DMS79 (cell line): ENCODE data around the gene PEX11A.

Source experiments
- DNase-seq: peaks from one replicate; lab custom pipeline; 2025; lab: John Stamatoyannopoulos, UW

Gene PEX11A

GRCh38 chr15:89675606-89676005 is 14.9 kb downstream of the PEX11A start:
- DNase-seq, result no peak

DNA sequence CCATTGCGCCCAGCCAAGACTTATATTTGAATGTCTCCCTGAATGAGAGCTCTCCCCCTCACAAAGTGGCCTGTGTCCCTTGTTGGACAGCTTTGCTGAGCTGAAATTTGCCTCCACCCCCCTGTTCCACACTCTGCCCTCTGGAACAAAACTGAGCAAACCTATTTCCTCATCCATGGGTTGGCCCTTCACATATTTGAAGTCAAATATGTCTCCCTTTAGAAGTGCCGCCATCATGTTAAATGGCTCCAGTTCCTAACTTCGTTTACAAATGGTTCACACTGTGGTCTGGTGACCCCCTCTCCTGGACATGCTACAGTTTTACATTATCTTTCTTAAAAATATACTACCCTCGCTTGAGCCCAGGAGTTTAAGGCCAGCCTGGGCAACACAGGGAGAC is 16.0 kb downstream of the PEX11A start:
- no peak for DNase-seq

DNA sequence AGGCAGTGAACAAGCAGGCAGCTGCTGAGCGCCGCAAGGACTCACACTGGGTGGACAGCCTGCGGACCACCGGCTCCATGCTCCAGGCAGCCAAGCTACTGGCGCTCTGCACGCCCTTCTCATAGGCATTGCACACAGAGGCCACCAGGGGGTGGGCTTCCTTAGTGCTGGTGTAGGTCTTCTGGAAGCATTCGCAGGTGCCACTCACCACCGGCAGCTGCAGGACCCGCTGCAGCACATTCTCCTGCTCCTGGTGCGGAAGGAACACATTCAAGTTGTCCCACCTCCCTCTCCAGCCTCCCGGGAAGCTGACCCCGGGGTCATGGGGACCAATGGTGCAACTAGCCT is 17.4 kb downstream of the PEX11A start:
- no peak for DNase-seq

DNA sequence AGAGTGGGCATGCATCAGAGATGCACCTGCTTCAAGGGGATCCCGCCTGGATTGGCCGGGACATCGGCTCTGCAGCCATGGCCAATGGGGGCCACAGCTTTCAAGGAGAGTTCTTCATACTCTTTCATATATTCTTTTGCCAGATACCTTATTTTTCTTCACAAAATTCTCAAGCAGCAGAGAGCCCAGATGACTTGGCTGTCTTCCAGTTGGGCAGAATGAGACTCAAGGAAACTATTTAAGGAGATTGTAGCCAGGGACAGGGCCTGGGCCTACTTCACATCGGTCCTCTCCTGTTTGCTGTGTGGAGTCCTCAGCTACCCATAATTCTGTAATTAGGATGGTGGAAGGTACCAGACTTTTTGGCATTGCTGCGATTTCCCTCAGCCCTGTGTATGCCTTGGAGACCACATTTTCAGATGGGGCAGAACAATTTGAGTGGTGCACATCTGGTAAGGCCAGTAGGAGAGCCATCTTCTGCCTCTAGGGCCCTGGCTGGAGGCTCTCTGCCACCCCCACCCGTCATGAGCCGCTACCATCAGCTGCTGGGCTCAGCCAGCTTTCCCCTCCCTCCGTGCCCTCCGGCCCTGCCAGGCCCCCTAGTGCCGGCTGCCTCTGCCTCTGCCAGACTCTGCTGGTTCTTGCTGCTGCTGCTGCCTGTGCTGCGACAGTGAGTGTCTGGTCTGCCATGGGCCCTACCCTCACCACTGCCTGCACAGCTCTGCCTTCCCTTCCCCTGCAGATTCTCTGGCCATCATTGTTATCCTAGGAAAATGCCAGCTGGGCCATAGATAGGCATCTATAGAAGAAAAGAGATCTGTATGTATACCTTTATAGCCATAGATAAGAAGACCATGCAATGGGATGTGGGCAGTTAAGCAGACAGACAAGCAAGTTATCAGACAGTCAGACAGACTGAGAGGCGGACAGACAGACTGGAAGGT is 18.1 kb downstream of the PEX11A start:
- DNase-seq, result no peak

GRCh38 chr15:89671687-89672086 is 18.9 kb downstream of the PEX11A start:
- DNase-seq, result no peak

DNA sequence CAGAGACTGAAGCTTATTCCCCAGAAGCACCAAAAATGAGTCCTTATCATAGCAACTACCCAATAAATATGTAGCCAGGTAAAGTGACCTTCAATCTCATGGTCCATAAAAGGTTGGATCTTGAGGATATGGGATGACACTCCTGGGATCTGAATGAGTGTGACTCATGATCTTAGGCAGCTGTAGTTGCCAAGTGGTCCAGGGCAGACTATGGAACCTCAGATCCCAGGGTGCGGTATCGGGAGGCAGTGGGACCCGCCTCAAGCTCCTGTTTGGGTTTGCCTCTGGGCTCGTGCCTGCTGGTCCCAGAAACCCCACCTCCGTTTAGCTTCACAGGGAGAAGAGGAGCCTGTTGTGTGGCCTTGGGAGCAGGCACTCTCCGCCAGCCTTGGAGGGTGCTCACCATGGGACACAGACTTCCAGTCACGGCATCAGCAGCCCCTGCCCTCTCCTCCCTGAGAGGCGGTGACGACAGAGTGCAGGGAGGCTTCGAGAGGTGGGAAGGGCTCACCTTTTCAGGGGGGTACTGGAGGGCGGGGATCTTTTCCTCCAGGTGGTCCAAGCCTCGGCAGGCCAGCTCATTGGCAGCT is 19.5 kb downstream of the PEX11A start:
- DNase-seq, result no peak

- no peak for DNase-seq
Observed at GRCh38 chr15:89669941-89670340, 20.6 kb downstream of the PEX11A start.

- DNase-seq, result no peak
Observed at GRCh38 chr15:89669309-89669865, 21.2 kb downstream of the PEX11A start.

- DNase-seq, result no peak
Observed at GRCh38 chr15:89668171-89668570, 22.4 kb downstream of the PEX11A start.

DNA sequence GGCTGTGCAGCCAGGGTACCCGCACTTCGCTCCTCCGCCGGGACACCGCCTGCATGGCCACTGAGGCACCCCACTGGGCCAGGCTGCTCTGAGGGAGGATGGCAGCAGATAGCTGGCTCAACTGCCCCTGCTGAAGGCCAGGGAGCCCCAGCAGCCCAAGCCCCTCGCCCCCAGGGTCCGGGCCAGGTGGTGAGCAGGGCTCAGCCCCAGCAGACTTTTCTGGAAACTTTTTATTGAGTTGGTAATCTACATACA is 22.9 kb downstream of the PEX11A start:
- DNase-seq, result no peak

DNA sequence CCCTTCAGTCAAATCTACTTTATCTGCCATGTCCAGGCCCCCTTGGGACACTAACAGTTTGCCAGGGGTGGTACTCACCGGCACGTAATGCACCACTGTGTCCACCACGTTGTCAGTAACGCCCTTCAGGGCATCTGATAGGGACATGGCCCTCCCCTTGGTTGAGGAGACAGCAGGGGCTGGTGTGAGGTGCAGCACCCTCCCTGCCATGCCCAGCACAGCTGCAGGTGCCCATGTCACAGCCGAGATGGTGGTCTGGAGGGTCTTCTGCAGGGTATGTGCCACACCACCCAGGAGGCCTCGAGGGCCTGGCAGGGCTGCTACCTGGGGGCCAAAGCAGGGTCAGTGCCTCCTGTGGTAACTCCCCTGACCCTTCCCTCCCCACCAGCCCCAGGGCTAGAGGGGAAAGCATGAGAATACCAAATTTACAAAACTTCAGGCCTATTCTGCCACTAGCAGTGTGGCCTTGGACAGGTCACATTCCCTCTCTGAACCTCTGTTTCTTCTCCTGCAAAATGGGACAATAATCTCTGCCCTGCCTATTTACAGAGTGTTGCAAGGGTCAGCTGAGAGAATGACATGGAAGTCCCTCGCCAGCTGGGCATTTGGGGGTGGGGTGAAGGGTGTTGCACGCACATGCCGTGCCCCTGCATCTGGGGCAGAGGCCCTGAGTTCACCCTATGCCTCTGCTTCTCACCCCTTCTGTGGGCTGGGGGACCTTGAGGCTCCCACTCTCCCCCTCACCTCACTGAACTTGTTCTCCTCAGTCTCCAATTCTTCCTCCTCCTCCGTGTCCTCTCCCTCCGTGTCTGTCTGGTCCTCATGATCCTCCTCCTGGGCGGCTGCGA is 23.5 kb downstream of the PEX11A start:
- DNase-seq, result no peak

- DNase-seq, result no peak
Observed at GRCh38 chr15:89666184-89666857, 24.2 kb downstream of the PEX11A start.

DNA sequence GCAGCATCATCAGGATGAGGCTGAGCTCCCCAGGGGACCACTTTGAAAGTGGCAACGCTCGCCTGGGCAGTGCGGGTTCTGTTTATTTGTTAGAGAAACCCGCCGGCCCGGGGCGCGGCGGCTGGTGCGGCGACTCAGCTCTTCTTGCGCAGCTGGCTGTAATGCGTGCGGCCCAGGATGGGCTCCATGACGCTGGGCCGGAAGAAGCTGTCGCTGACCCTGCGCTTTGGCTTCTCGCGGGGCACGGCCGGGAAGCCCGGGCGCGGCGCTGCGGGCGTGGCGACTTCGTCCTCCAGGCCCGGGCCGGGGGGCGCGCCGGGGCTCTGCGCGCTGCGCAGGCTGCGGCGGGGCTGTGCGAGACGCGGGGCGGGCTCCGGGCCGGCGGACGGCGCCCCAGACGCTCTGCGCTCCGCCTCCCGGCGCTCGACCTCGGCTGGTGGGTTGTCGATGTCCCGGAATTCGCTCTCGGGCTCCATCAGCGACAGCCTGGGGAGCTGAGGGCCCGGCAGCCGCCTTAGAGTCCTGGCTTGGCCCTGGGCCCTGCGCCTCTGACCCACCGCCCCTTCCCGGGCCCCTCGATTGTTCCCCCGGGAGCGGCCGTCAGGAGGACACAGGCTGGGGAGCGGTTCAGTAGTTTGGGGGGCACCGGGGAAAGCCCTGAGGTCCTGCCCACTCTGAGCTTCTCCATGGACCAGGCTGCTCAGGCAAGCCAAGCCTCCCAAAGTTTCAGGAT is 24.9 kb downstream of the PEX11A start:
- DNase-seq, result no peak

- DNase-seq, result peak; percentile 65
Observed at GRCh38 chr15:89664441-89665350, 25.9 kb downstream of the PEX11A start.

- no peak for DNase-seq
Observed at GRCh38 chr15:89662893-89663626, 27.5 kb downstream of the PEX11A start.

DNA sequence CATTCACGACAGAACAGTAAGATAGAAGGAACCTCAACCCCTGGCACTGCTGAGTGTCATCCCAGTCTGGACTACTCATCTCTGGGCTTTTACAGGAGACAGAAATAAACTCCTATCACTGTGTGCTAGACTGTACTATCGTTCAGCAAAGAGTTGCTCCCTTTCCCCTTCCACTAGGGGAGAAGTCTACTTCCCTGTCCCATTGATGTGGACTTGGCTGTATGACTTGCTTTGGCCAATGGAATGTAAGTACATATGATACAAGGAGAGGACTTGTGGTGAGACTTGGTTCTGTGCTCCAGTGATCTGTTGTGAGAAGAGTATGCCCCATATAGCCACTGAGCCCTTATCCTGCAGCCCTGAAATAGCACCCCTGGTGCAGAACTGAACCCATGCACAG is 30.0 kb downstream of the PEX11A start:
- DNase-seq, result no peak

DNA sequence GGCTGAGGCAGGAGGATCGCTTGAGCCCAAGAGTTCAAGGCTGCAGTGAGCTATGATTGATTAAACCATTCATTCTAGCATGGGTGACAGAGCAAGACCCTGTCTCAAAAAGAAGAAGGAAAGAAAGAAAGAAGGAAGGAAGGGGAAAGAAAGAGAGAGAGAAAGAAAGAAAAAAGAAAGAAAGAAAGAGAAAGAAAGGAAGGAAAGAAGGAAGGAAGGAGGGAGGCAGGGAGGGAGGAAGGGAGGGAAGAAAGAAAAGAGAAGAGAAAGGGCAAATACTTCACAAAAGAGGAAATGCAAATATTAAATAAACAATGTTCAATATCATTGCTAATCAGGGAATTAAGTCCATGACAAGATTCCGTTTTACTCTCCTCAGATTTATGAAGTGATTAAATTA is 31.3 kb downstream of the PEX11A start:
- DNase-seq, result no peak

- no peak for DNase-seq
Observed at GRCh38 chr15:89657686-89658200, 32.8 kb downstream of the PEX11A start.

DNA sequence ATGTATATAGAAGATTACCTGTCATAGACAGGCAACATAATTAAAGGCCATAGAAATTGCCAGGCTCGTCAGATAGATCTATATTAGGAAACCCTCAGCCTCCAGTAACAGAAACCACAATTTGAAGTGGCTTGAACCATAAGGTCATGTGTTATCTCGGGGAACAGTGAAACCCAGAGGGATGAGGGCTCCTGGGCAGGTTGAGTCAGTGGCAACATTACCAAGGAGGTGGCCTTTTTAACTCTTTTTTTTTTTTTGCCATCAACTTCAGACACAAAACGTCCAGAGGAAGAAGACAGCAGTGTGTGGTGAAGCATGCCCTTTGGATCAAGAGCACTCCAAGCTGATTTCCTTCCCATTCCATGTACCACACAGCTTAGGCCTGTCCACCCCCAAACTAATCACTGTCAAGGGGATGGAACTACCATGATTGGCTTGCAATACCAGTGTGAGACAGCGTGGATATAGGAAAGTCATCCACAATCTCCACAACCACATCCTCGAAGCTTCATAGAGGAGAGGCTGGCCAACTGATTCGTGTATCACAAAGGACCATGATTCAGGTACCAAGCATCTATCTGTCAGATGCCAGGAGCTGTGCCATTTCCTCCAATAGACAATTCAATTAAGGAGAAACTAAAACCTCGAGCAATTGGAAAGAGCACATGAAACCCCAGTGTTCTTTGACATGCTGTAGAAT is 34.3 kb downstream of the PEX11A start:
- no peak for DNase-seq
